Measurements from ENCODE around the gene ANKRD26.

ANKRD26 gene

GRCh38 chr10:27022048-27022447 lies 78.2 kb downstream of the ANKRD26 start:
- WGBS, 2 experiments (ENCODE audit: insufficient coverage in 2 of 2): 100% methylated on average over 1 of the region's 2 CpGs; no CpG with 5 or more reads in 1 of the 2 experiments
- no peaks in the 10 kb centered on the region for H3K9me3 ChIP-seq (ENCODE audit: control insufficient read depth, low read length)
- H3K4me3 ChIP-seq (ENCODE audit: extremely low read depth, insufficient read depth, low read length, poor library complexity, severe bottlenecking): no peak overlapping the region
- H3K4me1 ChIP-seq (ENCODE audit: control insufficient read depth, insufficient read depth, low read length, poor library complexity, severe bottlenecking): peaks cover 9% of the 10 kb centered on the region
- H3K27ac ChIP-seq (ENCODE audit: low read depth, low read length, severe bottlenecking): no peak overlapping the region
- peaks cover 14% of the 10 kb centered on the region for H3K36me3 ChIP-seq (ENCODE audit: control insufficient read depth, insufficient read depth, low read length)

GRCh38 chr10:27020243-27020642 lies 80.1 kb downstream of the ANKRD26 start:
- Histone ChIP-seq H3K27ac (ENCODE audit: low read depth, low read length, severe bottlenecking) (no peak overlapping the region), H3K4me3 (ENCODE audit: extremely low read depth, insufficient read depth, low read length, poor library complexity, severe bottlenecking) (no peak overlapping the region), H3K36me3 (ENCODE audit: control insufficient read depth, insufficient read depth, low read length) (peaks cover 9% of the 10 kb centered on the region), H3K9me3 (ENCODE audit: control insufficient read depth, low read length) (no peaks in the 10 kb centered on the region), H3K4me1 (ENCODE audit: control insufficient read depth, insufficient read depth, low read length, poor library complexity, severe bottlenecking) (peaks cover 9% of the 10 kb centered on the region)
- WGBS, 2 experiments (ENCODE audit: insufficient coverage in 2 of 2): 89 to 91% methylated on average over 5 of the region's 5 CpGs

- H3K4me3 ChIP-seq (ENCODE audit: extremely low read depth, insufficient read depth, low read length, poor library complexity, severe bottlenecking): no peak overlapping the region
- peaks cover 9% of the 10 kb centered on the region for H3K36me3 ChIP-seq (ENCODE audit: control insufficient read depth, insufficient read depth, low read length)
- H3K27ac ChIP-seq (ENCODE audit: low read depth, low read length, severe bottlenecking): no peak overlapping the region
- H3K9me3 ChIP-seq (ENCODE audit: control insufficient read depth, low read length): no peaks in the 10 kb centered on the region
- peaks cover 9% of the 10 kb centered on the region for H3K4me1 ChIP-seq (ENCODE audit: control insufficient read depth, insufficient read depth, low read length, poor library complexity, severe bottlenecking)
- WGBS, 2 experiments (ENCODE audit: insufficient coverage in 2 of 2): 86 to 90% methylated on average over 1 to 2 of the region's 4 CpGs
These were observed 80.5 kb downstream of the ANKRD26 start for GRCh38 chr10:27019827-27020226.

GRCh38 chr10:26997610-26998009 lies 102.7 kb downstream of the ANKRD26 start:
- 86 to 95% methylated on average over 5 of the region's 9 CpGs for WGBS, 2 experiments (ENCODE audit: insufficient coverage in 2 of 2)
- Histone ChIP-seq H3K27ac (ENCODE audit: low read depth, low read length, severe bottlenecking) (no peak overlapping the region), H3K4me3 (ENCODE audit: extremely low read depth, insufficient read depth, low read length, poor library complexity, severe bottlenecking) (no peak overlapping the region), H3K9me3 (ENCODE audit: control insufficient read depth, low read length) (peaks cover 8% of the 10 kb centered on the region), H3K4me1 (ENCODE audit: control insufficient read depth, insufficient read depth, low read length, poor library complexity, severe bottlenecking) (no peaks in the 10 kb centered on the region), H3K36me3 (ENCODE audit: control insufficient read depth, insufficient read depth, low read length) (peaks cover 12% of the 10 kb centered on the region)

- Histone ChIP-seq H3K9me3 (ENCODE audit: control insufficient read depth, low read length) (peaks cover 8% of the 10 kb centered on the region), H3K4me1 (ENCODE audit: control insufficient read depth, insufficient read depth, low read length, poor library complexity, severe bottlenecking) (no peaks in the 10 kb centered on the region), H3K36me3 (ENCODE audit: control insufficient read depth, insufficient read depth, low read length) (no peaks in the 10 kb centered on the region), H3K4me3 (ENCODE audit: extremely low read depth, insufficient read depth, low read length, poor library complexity, severe bottlenecking) (no peak overlapping the region), H3K27ac (ENCODE audit: low read depth, low read length, severe bottlenecking) (no peak overlapping the region)
- 87 to 93% methylated on average over 2 to 3 of the region's 3 CpGs for WGBS, 2 experiments (ENCODE audit: insufficient coverage in 2 of 2)
These were observed 105.6 kb downstream of the ANKRD26 start for GRCh38 chr10:26994743-26995142.

GRCh38 chr10:26987851-26988250 lies 112.4 kb downstream of the ANKRD26 start:
- Histone ChIP-seq H3K4me1 (ENCODE audit: control insufficient read depth, insufficient read depth, low read length, poor library complexity, severe bottlenecking) (no peaks in the 10 kb centered on the region), H3K9me3 (ENCODE audit: control insufficient read depth, low read length) (no peaks in the 10 kb centered on the region), H3K4me3 (ENCODE audit: extremely low read depth, insufficient read depth, low read length, poor library complexity, severe bottlenecking) (no peak overlapping the region), H3K27ac (ENCODE audit: low read depth, low read length, severe bottlenecking) (no peak overlapping the region), H3K36me3 (ENCODE audit: control insufficient read depth, insufficient read depth, low read length) (no peaks in the 10 kb centered on the region)
- WGBS, 2 experiments (ENCODE audit: insufficient coverage in 2 of 2): 100% methylated on average over 1 of the region's 1 CpG; no CpG with 5 or more reads in 1 of the 2 experiments

- no CpG with 5 or more reads among the region's 1 CpG for WGBS, 2 experiments (ENCODE audit: insufficient coverage in 2 of 2)
- H3K36me3 ChIP-seq (ENCODE audit: control insufficient read depth, insufficient read depth, low read length): no peaks in the 10 kb centered on the region
- H3K9me3 ChIP-seq (ENCODE audit: control insufficient read depth, low read length): no peaks in the 10 kb centered on the region
- no peak overlapping the region for H3K27ac ChIP-seq (ENCODE audit: low read depth, low read length, severe bottlenecking)
- no peak overlapping the region for H3K4me3 ChIP-seq (ENCODE audit: extremely low read depth, insufficient read depth, low read length, poor library complexity, severe bottlenecking)
- no peaks in the 10 kb centered on the region for H3K4me1 ChIP-seq (ENCODE audit: control insufficient read depth, insufficient read depth, low read length, poor library complexity, severe bottlenecking)
These were observed 117.1 kb downstream of the ANKRD26 start for GRCh38 chr10:26983156-26983555.

- no CpG with 5 or more reads among the region's 1 CpG for WGBS, 2 experiments (ENCODE audit: insufficient coverage in 2 of 2)
- H3K4me3 ChIP-seq (ENCODE audit: extremely low read depth, insufficient read depth, low read length, poor library complexity, severe bottlenecking): no peak overlapping the region
- no peaks in the 10 kb centered on the region for H3K4me1 ChIP-seq (ENCODE audit: control insufficient read depth, insufficient read depth, low read length, poor library complexity, severe bottlenecking)
- H3K27ac ChIP-seq (ENCODE audit: low read depth, low read length, severe bottlenecking): no peak overlapping the region
- H3K36me3 ChIP-seq (ENCODE audit: control insufficient read depth, insufficient read depth, low read length): no peaks in the 10 kb centered on the region
- H3K9me3 ChIP-seq (ENCODE audit: control insufficient read depth, low read length): no peaks in the 10 kb centered on the region
These were observed 118.2 kb downstream of the ANKRD26 start for GRCh38 chr10:26982058-26982457.

GRCh38 chr10:26981232-26981824 lies 119.0 kb downstream of the ANKRD26 start:
- Histone ChIP-seq H3K4me3 (ENCODE audit: extremely low read depth, insufficient read depth, low read length, poor library complexity, severe bottlenecking) (no peak overlapping the region), H3K27ac (ENCODE audit: low read depth, low read length, severe bottlenecking) (no peak overlapping the region), H3K36me3 (ENCODE audit: control insufficient read depth, insufficient read depth, low read length) (no peaks in the 10 kb centered on the region), H3K4me1 (ENCODE audit: control insufficient read depth, insufficient read depth, low read length, poor library complexity, severe bottlenecking) (no peaks in the 10 kb centered on the region), H3K9me3 (ENCODE audit: control insufficient read depth, low read length) (no peaks in the 10 kb centered on the region)
- WGBS, 2 experiments (ENCODE audit: insufficient coverage in 2 of 2): 92 to 95% methylated on average over 2 of the region's 4 CpGs

- Histone ChIP-seq H3K4me3 (ENCODE audit: extremely low read depth, insufficient read depth, low read length, poor library complexity, severe bottlenecking) (no peak overlapping the region), H3K36me3 (ENCODE audit: control insufficient read depth, insufficient read depth, low read length) (no peaks in the 10 kb centered on the region), H3K27ac (ENCODE audit: low read depth, low read length, severe bottlenecking) (no peak overlapping the region), H3K4me1 (ENCODE audit: control insufficient read depth, insufficient read depth, low read length, poor library complexity, severe bottlenecking) (no peaks in the 10 kb centered on the region), H3K9me3 (ENCODE audit: control insufficient read depth, low read length) (no peaks in the 10 kb centered on the region)
- 85 to 96% methylated on average over 3 to 4 of the region's 4 CpGs for WGBS, 2 experiments (ENCODE audit: insufficient coverage in 2 of 2)
These were observed 121.8 kb downstream of the ANKRD26 start for GRCh38 chr10:26978519-26978918.

- no peak overlapping the region for H3K27ac ChIP-seq (ENCODE audit: low read depth, low read length, severe bottlenecking)
- 90 to 100% methylated on average over 1 to 2 of the region's 2 CpGs for WGBS, 2 experiments (ENCODE audit: insufficient coverage in 2 of 2)
- H3K4me1 ChIP-seq (ENCODE audit: control insufficient read depth, insufficient read depth, low read length, poor library complexity, severe bottlenecking): no peaks in the 10 kb centered on the region
- H3K36me3 ChIP-seq (ENCODE audit: control insufficient read depth, insufficient read depth, low read length): no peaks in the 10 kb centered on the region
- H3K9me3 ChIP-seq (ENCODE audit: control insufficient read depth, low read length): no peaks in the 10 kb centered on the region
- no peak overlapping the region for H3K4me3 ChIP-seq (ENCODE audit: extremely low read depth, insufficient read depth, low read length, poor library complexity, severe bottlenecking)
These were observed 122.7 kb downstream of the ANKRD26 start for GRCh38 chr10:26977635-26978034.
